ENCODE results near the gene MAP4. TPM values are rescaled to one million over a fixed set of nuclear protein-coding genes. Genes with fewer than 3 reads are reported as not detected.

The MAP4 gene
- total RNA-seq, 1 donor from 2014 or later = 275 TPM

- TF ChIP-seq CTCF (IDR thresholded peaks at IDR 0.05) = no peak
- Mint-ChIP-seq H3K4me3 (ENCODE audit: unreplicated experiment) (no peak overlapping the region), H3K27me3 (ENCODE audit: unreplicated experiment) (no peaks in the 10 kb centered on the region), H3K27ac (ENCODE audit: unreplicated experiment) (no peak overlapping the region), H3K36me3 (ENCODE audit: unreplicated experiment) (peaks cover 5% of the 10 kb centered on the region), H3K9me3 (ENCODE audit: unreplicated experiment) (no peaks in the 10 kb centered on the region), H3K4me1 (ENCODE audit: unreplicated experiment) (peaks cover 24% of the 10 kb centered on the region)
- DNase-seq (ENCODE audit: extremely low spot score, unreplicated experiment) = no peak
Measured at GRCh38 chr3:48057521-48057920, 41.3 kb upstream of the MAP4 start.

GRCh38 chr3:48047841-48048464 is 31.7 kb upstream of the MAP4 start:
- Mint-ChIP-seq H3K27ac (ENCODE audit: unreplicated experiment) (no peak overlapping the region), H3K4me3 (ENCODE audit: unreplicated experiment) (no peak overlapping the region), H3K27me3 (ENCODE audit: unreplicated experiment) (no peaks in the 10 kb centered on the region), H3K4me1 (ENCODE audit: unreplicated experiment) (peaks cover 25% of the 10 kb centered on the region), H3K36me3 (ENCODE audit: unreplicated experiment) (peaks cover 16% of the 10 kb centered on the region), H3K9me3 (ENCODE audit: unreplicated experiment) (no peaks in the 10 kb centered on the region)
- TF ChIP-seq CTCF (IDR thresholded peaks at IDR 0.05) = no peak
- DNase-seq (ENCODE audit: extremely low spot score, unreplicated experiment) = no peak

- H3K9me3 Mint-ChIP-seq (ENCODE audit: unreplicated experiment) = no peaks in the 10 kb centered on the region
- H3K4me1 Mint-ChIP-seq (ENCODE audit: unreplicated experiment) = peaks cover 35% of the 10 kb centered on the region
- TF ChIP-seq CTCF (IDR thresholded peaks at IDR 0.05) = no peak
- H3K4me3 Mint-ChIP-seq (ENCODE audit: unreplicated experiment) = no peak overlapping the region
- H3K27me3 Mint-ChIP-seq (ENCODE audit: unreplicated experiment) = no peaks in the 10 kb centered on the region
- DNase-seq (ENCODE audit: extremely low spot score, unreplicated experiment) = no peak
- peaks cover 4% of the 10 kb centered on the region for H3K36me3 Mint-ChIP-seq (ENCODE audit: unreplicated experiment)
- peak overlapping the region; percentile 56 for H3K27ac Mint-ChIP-seq (ENCODE audit: unreplicated experiment)
Measured at GRCh38 chr3:48042071-48042760, 26.0 kb upstream of the MAP4 start.

GRCh38 chr3:48039487-48040190 is 23.4 kb upstream of the MAP4 start:
- Mint-ChIP-seq H3K4me1 (ENCODE audit: unreplicated experiment) (peaks cover 38% of the 10 kb centered on the region), H3K36me3 (ENCODE audit: unreplicated experiment) (peaks cover 4% of the 10 kb centered on the region), H3K9me3 (ENCODE audit: unreplicated experiment) (no peaks in the 10 kb centered on the region), H3K27ac (ENCODE audit: unreplicated experiment) (peak overlapping the region; percentile 93), H3K4me3 (ENCODE audit: unreplicated experiment) (no peak overlapping the region), H3K27me3 (ENCODE audit: unreplicated experiment) (no peaks in the 10 kb centered on the region)
- no peak for TF ChIP-seq CTCF (IDR thresholded peaks at IDR 0.05)
- no peak for DNase-seq (ENCODE audit: extremely low spot score, unreplicated experiment)

GRCh38 chr3:48038971-48039481 is 22.8 kb upstream of the MAP4 start:
- H3K27ac Mint-ChIP-seq (ENCODE audit: unreplicated experiment) = peak overlapping the region; percentile 93
- H3K4me1 Mint-ChIP-seq (ENCODE audit: unreplicated experiment) = peaks cover 42% of the 10 kb centered on the region
- peaks cover 4% of the 10 kb centered on the region for H3K36me3 Mint-ChIP-seq (ENCODE audit: unreplicated experiment)
- H3K9me3 Mint-ChIP-seq (ENCODE audit: unreplicated experiment) = no peaks in the 10 kb centered on the region
- H3K27me3 Mint-ChIP-seq (ENCODE audit: unreplicated experiment) = no peaks in the 10 kb centered on the region
- H3K4me3 Mint-ChIP-seq (ENCODE audit: unreplicated experiment) = peak overlapping the region; percentile 32
- no peak for TF ChIP-seq CTCF (IDR thresholded peaks at IDR 0.05)
- no peak for DNase-seq (ENCODE audit: extremely low spot score, unreplicated experiment)

All from osteocyte (in vitro differentiated cells).